Measurements from ENCODE around the gene NOP58.
"Not testable (repeated sequence)": the region's sequence is repeated elsewhere in the genome, so short reads cannot be mapped to it uniquely, and the experiment has no call there.

Gene NOP58

GRCh38 chr2:202251494-202251893, 14.1 kb upstream of the NOP58 start:
- no peak for TF ChIP-seq CTCF (IDR thresholded peaks at IDR 0.05; ENCODE audit: low read depth, low read length)
- H3K4me3 ChIP-seq (ENCODE audit: low read depth, low read length): no peak overlapping the region

GRCh38 chr2:202261531-202261930, 4.0 kb upstream of the NOP58 start:
- TF ChIP-seq CTCF (IDR thresholded peaks at IDR 0.05; ENCODE audit: low read depth, low read length): no peak
- H3K4me3 ChIP-seq (ENCODE audit: low read depth, low read length): no peak overlapping the region

GRCh38 chr2:202267495-202267894, 1.9 kb downstream of the NOP58 start:
- H3K4me3 ChIP-seq (ENCODE audit: low read depth, low read length): peak overlapping the region; percentile 83
- TF ChIP-seq CTCF (IDR thresholded peaks at IDR 0.05; ENCODE audit: low read depth, low read length): no peak

- TF ChIP-seq CTCF (IDR thresholded peaks at IDR 0.05; ENCODE audit: low read depth, low read length): no peak
- H3K4me3 ChIP-seq (ENCODE audit: low read depth, low read length): no peak overlapping the region
Measured at GRCh38 chr2:202269585-202269984, 4.0 kb downstream of the NOP58 start.

- no peak for TF ChIP-seq CTCF (IDR thresholded peaks at IDR 0.05; ENCODE audit: low read depth, low read length)
Measured at GRCh38 chr2:202270487-202270886, 4.9 kb downstream of the NOP58 start.

GRCh38 chr2:202276078-202276720, 10.6 kb downstream of the NOP58 start:
- H3K4me3 ChIP-seq (ENCODE audit: low read depth, low read length): not testable (repeated sequence)

More at GRCh38 chr2:202270487-202270886, 4.9 kb downstream of the NOP58 start:
- no peak overlapping the region for H3K4me3 ChIP-seq (ENCODE audit: low read depth, low read length)

GRCh38 chr2:202278036-202278760, 12.6 kb downstream of the NOP58 start:
- no peak overlapping the region for H3K4me3 ChIP-seq (ENCODE audit: low read depth, low read length)
- no peak for TF ChIP-seq CTCF (IDR thresholded peaks at IDR 0.05; ENCODE audit: low read depth, low read length)
